Keratinocyte (primary cell): ENCODE measurements around the gene CDAN1. TPM values are rescaled to one million over a fixed set of nuclear protein-coding genes. Genes with fewer than 3 reads are reported as not detected.

ENCODE experiments used
- DNase-seq: peaks from one replicate; pipeline ENCODE4 v3.0.0-alpha.2; 2011; ENCODE audit warnings: low read depth, missing footprints, low spot score
- FAIRE-seq: peaks from 2 replicates; lab custom pipeline; 2011; peaks lifted over from hg19 to GRCh38; lab: Jason Lieb, UNC
- H2AFZ ChIP-seq: 2 replicates; pipeline ENCODE4 v1.6.0; 2012; ENCODE audit warnings: low read length, control low read depth, inconsistent platforms; ENCODE audit not compliant: control insufficient read depth
- H3K27ac ChIP-seq: 2 replicates; pipeline ENCODE4 v1.5.1; 2011; ENCODE audit warnings: low read length; ENCODE audit not compliant: control insufficient read depth, insufficient read depth
- H3K27me3 ChIP-seq: 3 replicates; pipeline ENCODE4 v1.6.0; 2011; ENCODE audit warnings: low read length; ENCODE audit not compliant: control insufficient read depth, insufficient read depth; ENCODE audit errors: extremely low read depth
- H3K36me3 ChIP-seq, 2 experiments: 2 replicates in 1 of 2; 3 replicates in 1 of 2; pipeline ENCODE4 v1.5.1; 2011; ENCODE audit warnings: low read length in 2 of 2, mild to moderate bottlenecking in 1 of 2; ENCODE audit not compliant: control insufficient read depth in 2 of 2, insufficient read depth in 2 of 2; ENCODE audit errors: extremely low read depth in 1 of 2
- H3K4me1 ChIP-seq: 3 replicates; pipeline ENCODE4 v1.5.1; 2011; ENCODE audit warnings: low read length; ENCODE audit not compliant: control insufficient read depth, insufficient read depth; ENCODE audit errors: extremely low read depth
- H3K4me2 ChIP-seq: 3 replicates; pipeline ENCODE4 v1.6.0; 2011; ENCODE audit warnings: low read depth, low read length; ENCODE audit not compliant: control insufficient read depth, insufficient read depth; ENCODE audit errors: extremely low read depth
- H3K4me3 ChIP-seq, 3 experiments: fragments of 200-600 bp in 1 of 3; sonication (generic) in 1 of 3; 2 replicates in 2 of 3; 3 replicates in 1 of 3; pipeline ENCODE4 v1.5.1; 2011 to 2016; ENCODE audit warnings: low read length in 3 of 3, mild to moderate bottlenecking in 3 of 3, control low read depth in 2 of 3, inconsistent platforms in 1 of 3, low read depth in 1 of 3, mixed read lengths in 1 of 3, mixed run types in 1 of 3, moderate library complexity in 1 of 3; ENCODE audit not compliant: control insufficient read depth in 2 of 3, insufficient read depth in 2 of 3; ENCODE audit errors: extremely low read depth in 1 of 3
- H3K79me2 ChIP-seq: 2 replicates; pipeline ENCODE4 v1.6.0; 2012; ENCODE audit warnings: low read length; ENCODE audit not compliant: control insufficient read depth, insufficient read depth
- H3K9ac ChIP-seq: 3 replicates; pipeline ENCODE4 v1.6.0; 2011; ENCODE audit warnings: low read length; ENCODE audit not compliant: control insufficient read depth, insufficient read depth; ENCODE audit errors: extremely low read depth
- H3K9me1 ChIP-seq: 3 replicates; pipeline ENCODE4 v1.6.0; 2011; ENCODE audit warnings: low read length; ENCODE audit not compliant: control insufficient read depth, insufficient read depth; ENCODE audit errors: extremely low read depth
- H3K9me3 ChIP-seq: 2 replicates; pipeline ENCODE4 v1.5.1; 2012; ENCODE audit warnings: low read depth, low read length; ENCODE audit not compliant: control insufficient read depth
- H4K20me1 ChIP-seq: 3 replicates; pipeline ENCODE4 v1.6.0; 2011; ENCODE audit warnings: low read length; ENCODE audit not compliant: control insufficient read depth, insufficient read depth; ENCODE audit errors: extremely low read depth
- EZH2 ChIP-seq: IDR thresholded peaks from one replicate; pipeline ENCODE4 v1.6.1; 2012; ENCODE audit warnings: inconsistent platforms, mild to moderate bottlenecking, low read length, moderate library complexity
- dilution Hi-C: fragments of 300-500 bp; cut with MboI; formaldehyde crosslinking; loops from one replicate; pipeline ENCODE4 v1.7.0; 2020; ENCODE audit warnings: low sequenced_read_pairs; ENCODE audit not compliant: extremely low pct_ligation_motif_present
- polyA plus RNA-seq, 5 experiments: library from polyadenylated mRNA; depleted of rRNA in 3 of 5; stranded (reverse) in 3 of 5; stranded (forward) in 1 of 5; unstranded in 1 of 5; fragments of >200 nt; gene quantifications; 1 replicate in 1 of 5; 2 replicates in 3 of 5; 3 replicates in 1 of 5; pipeline versions ENCODE4 v1.2.1 to v1.2.3, GENCODE V29; 2011 to 2012; ENCODE audit warnings: missing spikeins in 2 of 5, low read depth in 1 of 5, low replicate concordance in 1 of 5
- TF ChIP-seq, protein P1 (sequence below), 3 experiments: IDR thresholded peaks in 1 of 3; conservative IDR thresholded peaks in 1 of 3; optimal IDR thresholded peaks in 1 of 3; 2 replicates in 2 of 3; 3 replicates in 1 of 3; pipeline versions ENCODE3 to v1.5.1; 2011; ENCODE audit warnings: low read length in 3 of 3, mild to moderate bottlenecking in 3 of 3, moderate library complexity in 2 of 3, control low read depth in 1 of 3, inconsistent platforms in 1 of 3; ENCODE audit not compliant: insufficient read depth in 2 of 3; ENCODE audit errors: extremely low read depth in 1 of 3

Gene CDAN1
- polyA plus RNA-seq, 1 donor (not counting 4 experiments of a cell fraction or from before 2014, with no cell fraction given): 3.8 TPM

DNA sequence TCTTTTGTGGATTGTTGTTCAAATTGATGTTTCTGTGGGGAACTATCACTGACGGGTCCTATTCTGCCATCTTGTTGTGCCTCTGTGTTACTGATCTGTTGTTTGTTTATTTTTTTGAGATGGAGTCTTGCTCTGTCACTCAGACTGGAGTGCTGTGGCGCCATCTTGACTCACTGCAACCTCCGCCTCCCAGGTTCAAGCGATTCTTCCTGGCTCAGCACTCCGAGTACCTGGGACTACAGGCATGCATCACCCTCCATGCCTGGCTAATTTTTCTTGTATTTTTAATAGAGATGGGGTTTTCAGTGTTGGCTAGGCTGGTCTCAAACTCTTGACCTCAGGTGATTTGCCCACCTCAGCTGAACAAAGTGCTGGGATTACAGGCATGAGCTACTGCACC lies 31.6 kb downstream of the CDAN1 start:
- Histone ChIP-seq H3K9ac (no peak overlapping the region), H3K79me2 (no peaks in the 10 kb centered on the region), H3K27me3 (no peaks in the 10 kb centered on the region), H3K4me2 (no peak overlapping the region), H3K27ac (no peak overlapping the region), H2AFZ (no peak overlapping the region), H3K9me3 (no peaks in the 10 kb centered on the region), H3K9me1 (no peaks in the 10 kb centered on the region), H3K4me1 (peaks cover 8% of the 10 kb centered on the region), H3K4me3 (no peak overlapping the region), H4K20me1 (no peaks in the 10 kb centered on the region), H3K36me3 (no peaks in the 10 kb centered on the region)
- FAIRE-seq: no peak
- dilution Hi-C loops: no loop called here
- DNase-seq: no peak
- TF ChIP-seq EZH2: no peak

DNA sequence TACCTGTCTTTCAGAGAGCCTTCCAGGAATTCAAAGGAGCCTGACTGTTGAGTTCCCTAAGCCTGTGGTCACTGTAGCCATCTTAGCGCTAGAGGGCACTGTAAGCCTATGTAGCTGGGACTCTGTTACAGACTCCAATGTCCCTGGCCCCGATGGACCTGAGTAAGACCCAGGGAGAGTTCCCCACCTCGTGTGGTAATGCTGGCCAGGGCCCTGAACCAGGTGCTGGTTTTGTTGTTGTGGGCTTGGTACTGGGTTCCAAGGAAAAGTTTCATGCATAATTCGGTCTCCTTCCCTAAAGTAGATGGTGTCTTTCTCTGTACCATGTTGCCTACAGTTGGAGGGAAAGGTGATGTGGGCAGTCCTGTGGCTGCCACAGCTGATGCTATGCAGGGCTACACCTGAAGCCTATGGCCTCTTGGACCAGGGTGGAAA lies 32.4 kb downstream of the CDAN1 start:
- no peaks in the 10 kb centered on the region for H3K9me1 ChIP-seq
- no peak overlapping the region for H3K4me2 ChIP-seq
- H2AFZ ChIP-seq: peak overlapping the region; percentile 23
- no peaks in the 10 kb centered on the region for H4K20me1 ChIP-seq
- peak; percentile 77 for FAIRE-seq
- peaks cover 8% of the 10 kb centered on the region for H3K4me1 ChIP-seq
- no peaks in the 10 kb centered on the region for H3K9me3 ChIP-seq
- H3K27ac ChIP-seq: no peak overlapping the region
- no peak overlapping the region for H3K4me3 ChIP-seq
- no peaks in the 10 kb centered on the region for H3K27me3 ChIP-seq
- peak; percentile 30 for DNase-seq
- TF ChIP-seq EZH2: no peak
- TF ChIP-seq, protein P1, sequence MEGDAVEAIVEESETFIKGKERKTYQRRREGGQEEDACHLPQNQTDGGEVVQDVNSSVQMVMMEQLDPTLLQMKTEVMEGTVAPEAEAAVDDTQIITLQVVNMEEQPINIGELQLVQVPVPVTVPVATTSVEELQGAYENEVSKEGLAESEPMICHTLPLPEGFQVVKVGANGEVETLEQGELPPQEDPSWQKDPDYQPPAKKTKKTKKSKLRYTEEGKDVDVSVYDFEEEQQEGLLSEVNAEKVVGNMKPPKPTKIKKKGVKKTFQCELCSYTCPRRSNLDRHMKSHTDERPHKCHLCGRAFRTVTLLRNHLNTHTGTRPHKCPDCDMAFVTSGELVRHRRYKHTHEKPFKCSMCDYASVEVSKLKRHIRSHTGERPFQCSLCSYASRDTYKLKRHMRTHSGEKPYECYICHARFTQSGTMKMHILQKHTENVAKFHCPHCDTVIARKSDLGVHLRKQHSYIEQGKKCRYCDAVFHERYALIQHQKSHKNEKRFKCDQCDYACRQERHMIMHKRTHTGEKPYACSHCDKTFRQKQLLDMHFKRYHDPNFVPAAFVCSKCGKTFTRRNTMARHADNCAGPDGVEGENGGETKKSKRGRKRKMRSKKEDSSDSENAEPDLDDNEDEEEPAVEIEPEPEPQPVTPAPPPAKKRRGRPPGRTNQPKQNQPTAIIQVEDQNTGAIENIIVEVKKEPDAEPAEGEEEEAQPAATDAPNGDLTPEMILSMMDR (optimal IDR thresholded peaks at IDR 0.05 in 1 of 3, IDR thresholded peaks at IDR 0.05 in 1 of 3, conservative IDR thresholded peaks at IDR 0.05 in 1 of 3; ENCODE audit: extremely low read depth in 1 of 3, insufficient read depth in 2 of 3, low read length in 3 of 3): peak; percentile 86 to 92 (median 89)
- H3K9ac ChIP-seq: no peak overlapping the region
- no peaks in the 10 kb centered on the region for H3K79me2 ChIP-seq
- dilution Hi-C loops: no loop called here
- no peaks in the 10 kb centered on the region for H3K36me3 ChIP-seq

DNA sequence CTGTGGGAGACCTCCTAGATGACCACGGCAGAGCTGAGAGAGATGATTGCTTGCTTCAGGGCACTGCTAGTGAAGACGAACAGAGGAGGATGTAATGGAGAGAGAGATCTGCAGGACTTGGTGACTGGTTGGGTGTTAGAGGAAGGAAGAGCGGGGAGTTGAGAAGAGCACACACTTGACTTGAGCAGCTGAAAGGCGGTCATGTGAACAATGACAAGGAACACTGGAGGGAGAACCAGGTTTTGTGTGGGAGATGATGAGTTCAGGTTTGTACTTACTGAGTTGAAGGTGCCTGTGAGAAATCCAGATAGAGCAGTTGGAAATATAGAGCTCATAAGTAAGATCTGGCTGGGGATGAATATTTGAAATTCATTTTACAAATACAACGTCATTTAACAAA lies 40.3 kb downstream of the CDAN1 start:
- dilution Hi-C loops: no loop called here
- Histone ChIP-seq H2AFZ (no peak overlapping the region), H3K9me1 (no peaks in the 10 kb centered on the region), H4K20me1 (no peaks in the 10 kb centered on the region), H3K9ac (no peak overlapping the region), H3K27me3 (no peaks in the 10 kb centered on the region), H3K9me3 (no peaks in the 10 kb centered on the region), H3K4me1 (no peaks in the 10 kb centered on the region), H3K27ac (no peak overlapping the region), H3K79me2 (no peaks in the 10 kb centered on the region), H3K36me3 (peaks cover 0 to 6% of the 10 kb centered on the region in 2 experiments), H3K4me3 (no peak overlapping the region), H3K4me2 (no peak overlapping the region)
- TF ChIP-seq, protein P1 (optimal IDR thresholded peaks at IDR 0.05 in 1 of 3, IDR thresholded peaks at IDR 0.05 in 1 of 3, conservative IDR thresholded peaks at IDR 0.05 in 1 of 3; ENCODE audit: extremely low read depth in 1 of 3, insufficient read depth in 2 of 3, low read length in 3 of 3): no peak
- TF ChIP-seq EZH2: no peak
- DNase-seq: no peak
- FAIRE-seq: no peak
